SK-N-SH treated with all-trans-retinoic acid at 6 μM for 48 hours (cell line): ENCODE data around the gene BBS9.

Experiments used
- ATAC-seq: fragments of 200-7000 bp; cut with Tn5 transposase; 3 replicates; pipeline ENCODE4 v1.9.1; 2020; ENCODE audit warnings: mild to moderate bottlenecking, moderate library complexity
- ARNTL ChIP-seq: fragments of 450-650 bp; formaldehyde crosslinking; IDR thresholded peaks from 2 replicates; pipeline ENCODE4 v1.5.0; 2020; ENCODE audit warnings: low read depth, mild to moderate bottlenecking, moderate library complexity, borderline replicate concordance
- CREB5 ChIP-seq: fragments of 250-450 bp; sonication (Bioruptor Pico); IDR thresholded peaks from 2 replicates; pipeline ENCODE4 v1.5.1; 2020; ENCODE audit warnings: low read depth, mild to moderate bottlenecking, moderate library complexity
- CSDC2 ChIP-seq: fragments of 250-450 bp; sonication (Bioruptor Pico); IDR thresholded peaks from 2 replicates; pipeline ENCODE4 v1.5.0; 2020; ENCODE audit warnings: mild to moderate bottlenecking, moderate library complexity
- CSRNP3 ChIP-seq: fragments of 250-450 bp; sonication (Bioruptor Pico); IDR thresholded peaks from 2 replicates; pipeline ENCODE4 v1.5.1; 2021; ENCODE audit warnings: mild to moderate bottlenecking, moderate library complexity
- ESRRG ChIP-seq: fragments of 250-450 bp; sonication (Bioruptor Pico); IDR thresholded peaks from 2 replicates; pipeline ENCODE4 v1.6.1; 2021; ENCODE audit warnings: mild to moderate bottlenecking
- ISL1 ChIP-seq: fragments of 250-450 bp; sonication (Bioruptor Pico); IDR thresholded peaks from 2 replicates; pipeline ENCODE4 v2.1.2; 2022; ENCODE audit warnings: mild to moderate bottlenecking, moderate library complexity
- OSR1 ChIP-seq: fragments of 250-450 bp; sonication (Bioruptor Pico); IDR thresholded peaks from 2 replicates; pipeline ENCODE4 v1.8.0; 2022; ENCODE audit warnings: moderate library complexity, mild to moderate bottlenecking, inconsistent platforms
- PATZ1 ChIP-seq: fragments of 250-450 bp; sonication (Bioruptor Pico); IDR thresholded peaks from 2 replicates; pipeline ENCODE4 v1.8.0; 2020; ENCODE audit warnings: mild to moderate bottlenecking, moderate library complexity, borderline replicate concordance
- POU6F1 ChIP-seq: fragments of 250-450 bp; sonication (Bioruptor Pico); IDR thresholded peaks from 2 replicates; pipeline ENCODE4 v1.8.0; 2021; ENCODE audit warnings: low read depth, mild to moderate bottlenecking, moderate library complexity, borderline replicate concordance
- PPARA ChIP-seq: fragments of 250-450 bp; sonication (Bioruptor Pico); IDR thresholded peaks from 2 replicates; pipeline ENCODE4 v1.5.0; 2020; ENCODE audit warnings: mild to moderate bottlenecking, borderline replicate concordance
- RARB ChIP-seq: fragments of 250-450 bp; sonication (Bioruptor Pico); IDR thresholded peaks from 2 replicates; pipeline ENCODE4 v1.8.0; 2021; ENCODE audit warnings: mild to moderate bottlenecking, moderate library complexity
- SNAI2 ChIP-seq: fragments of 250-450 bp; sonication (Bioruptor Pico); IDR thresholded peaks from 2 replicates; pipeline ENCODE4 v1.5.0; 2020; ENCODE audit warnings: mild to moderate bottlenecking, moderate library complexity
- TCF4 ChIP-seq: fragments of 250-450 bp; sonication (Bioruptor Pico); IDR thresholded peaks from 2 replicates; pipeline ENCODE4 v1.8.0; 2021; ENCODE audit warnings: mild to moderate bottlenecking, moderate library complexity, borderline replicate concordance
- TOX ChIP-seq: fragments of 250-450 bp; sonication (Bioruptor Pico); IDR thresholded peaks from 2 replicates; pipeline ENCODE4 v1.8.0; 2021; ENCODE audit warnings: mild to moderate bottlenecking, moderate library complexity, borderline replicate concordance
- TSHZ2 ChIP-seq: fragments of 250-450 bp; sonication (Bioruptor Pico); IDR thresholded peaks from 2 replicates; pipeline ENCODE4 v1.5.0; 2020; ENCODE audit warnings: mild to moderate bottlenecking, moderate library complexity
- ZFP3 ChIP-seq: fragments of 250-450 bp; sonication (Bioruptor Pico); IDR thresholded peaks from 2 replicates; pipeline ENCODE4 v1.5.0; 2020; ENCODE audit warnings: mild to moderate bottlenecking, moderate library complexity
- ZFP30 ChIP-seq: fragments of 450-650 bp; formaldehyde crosslinking; IDR thresholded peaks from 2 replicates; pipeline ENCODE4 v1.5.0; 2022; ENCODE audit warnings: mild to moderate bottlenecking, moderate library complexity
- ZNF565 ChIP-seq: fragments of 450-650 bp; formaldehyde crosslinking; conservative IDR thresholded peaks from 2 replicates; pipeline ENCODE4 v1.5.0; 2020; ENCODE audit warnings: low read depth, mild to moderate bottlenecking, moderate library complexity
- ZNF70 ChIP-seq: fragments of 450-650 bp; formaldehyde crosslinking; IDR thresholded peaks from 2 replicates; pipeline ENCODE4 v1.5.0; 2020; ENCODE audit warnings: mild to moderate bottlenecking, moderate library complexity
- ZNF8 ChIP-seq: fragments of 450-650 bp; formaldehyde crosslinking; IDR thresholded peaks from 2 replicates; pipeline ENCODE4 v1.5.0; 2020; ENCODE audit warnings: mild to moderate bottlenecking, moderate library complexity

BBS9 gene

GRCh38 chr7:33128990-33129805, at the start of gene BBS9:
BBS9 (plus strand) TSS chr7:33129564; CDS start chr7:33146253, 16,689 bp downstream.
- ATAC-seq, result peak; percentile 100
- TF ChIP-seq POU6F1 (CRISPR knock-in tag), result 0 out of 2 replicates have a peak, but pooled peaks have one; percentile 38
- no peak for TF ChIP-seq RARB (CRISPR knock-in tag)
- TF ChIP-seq, all 23 proteins: peak for 1

- no peak for ATAC-seq
- TF ChIP-seq ESRRG (CRISPR knock-in tag) (no peak), RARB (CRISPR knock-in tag) (no peak), TOX (CRISPR knock-in tag) (no peak), CSRNP3 (CRISPR knock-in tag) (no peak), PATZ1 (CRISPR knock-in tag) (no peak), SNAI2 (CRISPR knock-in tag) (no peak), TCF4 (CRISPR knock-in tag) (no peak), ZNF70 (CRISPR knock-in tag) (no peak), ZNF565 (CRISPR knock-in tag) (no peak), ZFP3 (CRISPR knock-in tag) (no peak), CSDC2 (CRISPR knock-in tag) (no peak), ZFP30 (CRISPR knock-in tag) (no peak), ZNF8 (CRISPR knock-in tag) (no peak), ISL1 (CRISPR knock-in tag) (no peak), POU6F1 (CRISPR knock-in tag) (no peak), CREB5 (CRISPR knock-in tag) (no peak), OSR1 (no peak), TSHZ2 (CRISPR knock-in tag) (no peak), PPARA (CRISPR knock-in tag) (no peak), ARNTL (CRISPR knock-in tag) (no peak)
These were observed 49.3 kb upstream of the BBS9 start for GRCh38 chr7:33079763-33080690.
